Tibial artery (tissue), 4 donors: ENCODE measurements around the gene ACOX3.

Source experiments
- DNase-seq, 2 donors: peaks; one replicate each; pipeline ENCODE4 v3.0.0-alpha.2; 2019
- H3K27ac ChIP-seq, 2 donors: fragments of 200-600 bp; sonication (generic) in 1 of 2; 1 replicate in 1 of 2; 2 replicates in 1 of 2; pipeline ENCODE4 v1.5.1; 2018 to 2019; ENCODE audit warnings: mild to moderate bottlenecking in 1 of 2
- H3K27me3 ChIP-seq, 2 donors: fragments of 200-600 bp; sonication (generic) in 1 of 2; one replicate each; pipeline versions ENCODE4 v1.5.1 to v1.6.0; 2016 to 2019
- H3K36me3 ChIP-seq, 3 donors: fragments of 200-600 bp; sonication (generic) in 2 of 3; one replicate each; pipeline ENCODE4 v1.5.1; 2016 to 2019; ENCODE audit warnings: mild to moderate bottlenecking in 2 of 3
- H3K4me1 ChIP-seq, 4 donors: fragments of 200-600 bp; sonication (generic) in 2 of 4; 1 replicate in 3 of 4; 2 replicates in 1 of 4; pipeline ENCODE4 v1.5.1; 2016 to 2019
- H3K4me3 ChIP-seq, 2 donors: fragments of 200-600 bp; sonication (generic) in 1 of 2; 1 replicate in 1 of 2; 2 replicates in 1 of 2; pipeline ENCODE4 v1.5.1; 2018 to 2019; ENCODE audit warnings: mild to moderate bottlenecking in 2 of 2
- H3K9me3 ChIP-seq, 3 donors: fragments of 200-600 bp; sonication (generic) in 1 of 3; one replicate each; pipeline ENCODE4 v1.5.1; 2016 to 2019
- intact Hi-C: fragments of 100-400 bp; cut with DNase I; formaldehyde crosslinking; loops from one replicate; pipeline ENCODE4 v1.15.0; 2023; ENCODE audit warnings: low total_unique reads
- TF ChIP-seq, protein P1 (sequence below), 2 experiments: fragments of 200-600 bp in 1 of 2; fragments of 450-650 bp in 1 of 2; IDR thresholded peaks; one replicate each; pipeline ENCODE4 v1.5.1; 2017 to 2019; ENCODE audit warnings: antibody characterized with exemption in 2 of 2, mild to moderate bottlenecking in 1 of 2, moderate library complexity in 1 of 2

Gene ACOX3

DNA sequence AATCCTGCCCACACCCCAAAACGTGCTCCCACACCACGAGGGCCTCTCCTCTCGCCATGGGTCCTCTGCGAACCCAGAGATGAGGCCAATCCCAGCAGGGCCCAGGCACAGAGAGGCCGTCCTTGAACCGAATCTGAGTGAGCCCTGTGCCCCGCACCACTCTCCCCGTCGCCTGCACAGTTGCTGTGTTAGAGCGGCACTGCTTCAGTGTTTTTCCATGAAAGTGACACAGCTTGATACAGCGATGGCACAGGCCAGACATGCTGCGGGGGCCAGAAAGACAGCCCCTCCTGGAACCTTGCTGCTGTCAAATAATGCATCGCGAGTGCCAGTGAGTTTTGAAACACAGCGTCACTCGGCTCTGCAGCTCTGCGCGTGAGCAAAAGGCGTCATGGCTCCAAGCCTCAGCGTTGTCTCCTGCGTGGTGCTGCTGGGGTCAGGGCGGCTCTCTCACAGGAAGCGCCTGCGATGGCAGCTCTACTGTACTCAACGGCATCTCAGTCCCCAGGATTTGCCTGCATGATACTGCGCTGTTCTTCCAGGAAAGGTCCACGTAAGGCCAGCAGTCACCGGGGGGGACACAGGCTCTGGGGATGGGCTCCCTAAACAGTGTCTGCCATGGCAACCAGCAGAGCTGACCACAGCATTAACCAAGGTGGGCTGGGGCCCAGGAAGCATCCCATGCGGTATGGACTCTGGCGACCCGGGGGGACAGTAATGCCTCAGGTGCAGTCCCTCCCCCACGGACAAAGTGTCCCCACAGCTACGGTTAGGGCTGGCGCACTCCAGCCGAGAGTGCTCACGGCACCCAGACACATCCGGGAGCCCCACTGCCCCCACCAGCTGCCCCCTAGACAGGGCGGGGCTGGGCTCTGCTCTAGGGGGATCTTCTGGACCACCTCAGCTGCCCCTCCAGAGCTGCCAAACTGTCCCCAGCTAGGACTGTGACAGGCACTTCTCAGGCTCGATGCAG, 63.1 kb downstream of the ACOX3 start:
- Histone ChIP-seq H3K27me3 (no peaks in the 10 kb centered on the region), H3K4me3 (no peak overlapping the region), H3K9me3 (no peaks in the 10 kb centered on the region), H3K36me3 (peaks cover 23 to 99% (median 65%) of the 10 kb centered on the region in 3 donors), H3K27ac (no peak overlapping the region), H3K4me1 (no peaks in the 10 kb centered on the region)
- TF ChIP-seq, protein P1, sequence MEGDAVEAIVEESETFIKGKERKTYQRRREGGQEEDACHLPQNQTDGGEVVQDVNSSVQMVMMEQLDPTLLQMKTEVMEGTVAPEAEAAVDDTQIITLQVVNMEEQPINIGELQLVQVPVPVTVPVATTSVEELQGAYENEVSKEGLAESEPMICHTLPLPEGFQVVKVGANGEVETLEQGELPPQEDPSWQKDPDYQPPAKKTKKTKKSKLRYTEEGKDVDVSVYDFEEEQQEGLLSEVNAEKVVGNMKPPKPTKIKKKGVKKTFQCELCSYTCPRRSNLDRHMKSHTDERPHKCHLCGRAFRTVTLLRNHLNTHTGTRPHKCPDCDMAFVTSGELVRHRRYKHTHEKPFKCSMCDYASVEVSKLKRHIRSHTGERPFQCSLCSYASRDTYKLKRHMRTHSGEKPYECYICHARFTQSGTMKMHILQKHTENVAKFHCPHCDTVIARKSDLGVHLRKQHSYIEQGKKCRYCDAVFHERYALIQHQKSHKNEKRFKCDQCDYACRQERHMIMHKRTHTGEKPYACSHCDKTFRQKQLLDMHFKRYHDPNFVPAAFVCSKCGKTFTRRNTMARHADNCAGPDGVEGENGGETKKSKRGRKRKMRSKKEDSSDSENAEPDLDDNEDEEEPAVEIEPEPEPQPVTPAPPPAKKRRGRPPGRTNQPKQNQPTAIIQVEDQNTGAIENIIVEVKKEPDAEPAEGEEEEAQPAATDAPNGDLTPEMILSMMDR (IDR thresholded peaks at IDR 0.05) = no peak
- DNase-seq = no peak
- intact Hi-C loops = no loop called here

DNA sequence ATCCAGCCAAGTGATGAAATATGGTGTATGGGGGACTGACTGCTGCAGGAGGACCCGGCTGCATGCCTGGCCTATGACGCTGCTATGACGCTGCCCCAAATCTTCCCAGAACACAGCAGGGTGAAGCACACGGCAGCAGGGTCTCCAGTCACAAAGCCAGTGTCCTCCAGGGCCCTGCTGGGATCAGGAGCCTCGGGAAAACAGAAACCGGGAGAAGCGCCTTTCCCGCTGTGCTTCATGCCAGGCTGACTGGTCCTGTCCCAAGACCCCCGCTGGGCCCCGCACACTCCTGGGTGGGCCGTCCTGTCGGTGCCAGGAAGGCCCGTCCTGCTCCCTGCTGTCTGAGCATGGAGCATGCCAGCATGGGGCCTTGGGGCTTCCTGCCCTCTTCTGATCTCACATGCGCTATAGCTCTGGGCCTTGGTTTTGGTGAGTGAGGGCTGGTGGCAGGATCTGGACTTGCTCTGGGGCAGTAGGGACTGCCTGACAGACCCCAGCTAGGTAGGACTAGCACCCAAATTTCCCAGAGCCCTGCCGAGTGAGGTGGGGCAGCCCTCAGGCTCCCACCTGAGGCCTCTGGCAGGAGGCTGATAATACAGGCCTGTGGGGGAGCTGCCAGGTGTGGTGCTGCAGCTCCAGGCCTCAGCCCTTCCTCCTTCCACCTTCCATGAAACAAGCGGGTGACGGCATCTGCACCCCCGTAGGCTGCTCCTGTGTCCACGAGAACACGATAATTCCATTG, 64.0 kb downstream of the ACOX3 start:
- Histone ChIP-seq H3K36me3 (peaks cover 23 to 99% (median 65%) of the 10 kb centered on the region in 3 donors), H3K27ac (no peak overlapping the region), H3K4me1 (no peaks in the 10 kb centered on the region), H3K27me3 (no peaks in the 10 kb centered on the region), H3K4me3 (no peak overlapping the region), H3K9me3 (no peaks in the 10 kb centered on the region)
- TF ChIP-seq, protein P1 (IDR thresholded peaks at IDR 0.05) = no peak
- intact Hi-C loops = no loop called here
- no peak for DNase-seq

DNA sequence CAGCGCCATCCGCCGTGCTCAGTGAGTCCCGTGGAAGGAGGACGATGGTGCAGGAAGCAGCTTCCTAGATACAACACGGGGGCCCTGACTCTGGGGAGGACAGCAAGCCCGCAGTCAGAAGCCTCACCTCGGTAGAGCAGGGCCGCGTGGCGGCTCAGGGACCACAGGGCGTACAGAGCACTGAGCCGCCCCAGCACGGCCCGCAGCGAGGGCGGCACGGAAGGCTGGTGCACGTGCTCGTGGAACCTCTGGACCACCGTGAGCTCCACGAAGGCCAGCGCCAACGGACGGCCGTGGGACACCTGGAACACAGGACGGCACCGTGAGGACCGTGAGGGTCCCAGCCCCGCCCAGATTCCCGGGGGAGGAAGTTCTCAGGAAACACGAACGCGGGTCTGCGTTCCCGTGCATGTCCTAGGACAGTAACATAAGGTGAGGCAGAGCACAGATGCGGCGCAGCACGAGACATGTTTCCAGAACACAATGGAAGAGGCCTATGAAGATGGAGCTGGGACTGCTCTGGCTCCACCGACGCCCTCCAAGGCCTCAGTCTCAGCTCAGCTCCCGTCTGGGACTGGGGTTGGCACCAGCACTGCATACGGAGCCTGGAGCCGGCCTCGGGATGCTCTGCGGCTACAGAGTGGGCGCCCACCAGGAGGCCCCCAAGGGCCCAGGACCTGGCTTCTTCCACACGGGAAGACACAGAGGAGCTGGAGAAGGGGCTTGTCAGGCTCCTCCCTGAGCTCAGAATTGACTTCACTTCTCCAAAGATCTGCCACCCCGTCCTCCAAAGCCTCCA, 65.5 kb downstream of the ACOX3 start:
- Histone ChIP-seq H3K4me1 (no peaks in the 10 kb centered on the region), H3K36me3 (peaks cover 16 to 97% (median 51%) of the 10 kb centered on the region in 3 donors), H3K27me3 (no peaks in the 10 kb centered on the region), H3K27ac (no peak overlapping the region), H3K9me3 (no peaks in the 10 kb centered on the region), H3K4me3 (no peak overlapping the region)
- DNase-seq = no peak
- intact Hi-C loops = no loop called here
- TF ChIP-seq, protein P1 (IDR thresholded peaks at IDR 0.05) = no peak

DNA sequence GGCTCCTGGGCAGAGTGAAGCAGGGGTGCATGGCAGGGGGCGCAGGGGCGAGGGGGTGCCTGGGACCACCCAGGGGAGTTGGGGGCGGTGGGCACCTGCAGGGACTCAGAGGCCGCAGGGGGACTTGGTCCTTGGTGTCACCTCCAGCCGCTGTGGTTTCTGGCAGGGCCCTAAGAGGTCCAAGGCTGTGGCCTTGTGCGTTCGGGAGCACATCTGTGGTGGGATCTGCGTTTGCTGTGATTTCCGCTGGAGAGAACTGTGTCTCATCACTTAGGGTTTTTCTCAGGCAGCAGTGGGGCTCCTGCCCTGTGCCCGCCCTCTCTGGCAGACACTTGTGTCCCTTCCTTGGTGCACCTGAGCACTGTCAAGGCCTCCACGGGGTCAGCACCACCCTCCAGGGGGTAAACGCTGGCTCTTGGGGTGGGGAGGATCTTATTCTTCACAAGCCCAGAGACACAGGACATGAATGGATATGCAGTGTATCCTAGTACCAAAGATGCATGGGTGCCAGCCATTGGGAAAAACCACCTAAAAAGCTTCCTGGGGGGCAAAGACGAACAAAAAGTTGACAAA, 66.5 kb downstream of the ACOX3 start:
- H3K9me3 ChIP-seq = no peaks in the 10 kb centered on the region
- no peak overlapping the region for H3K4me3 ChIP-seq
- H3K36me3 ChIP-seq = peaks cover 16 to 97% (median 50%) of the 10 kb centered on the region in 3 donors
- intact Hi-C loops = no loop called here
- TF ChIP-seq, protein P1 (IDR thresholded peaks at IDR 0.05) = no peak
- no peaks in the 10 kb centered on the region for H3K27me3 ChIP-seq
- H3K4me1 ChIP-seq = no peaks in the 10 kb centered on the region
- H3K27ac ChIP-seq = no peak overlapping the region
- no peak for DNase-seq
